ENCODE data around the gene ILDR1.

Gene ILDR1

DNA sequence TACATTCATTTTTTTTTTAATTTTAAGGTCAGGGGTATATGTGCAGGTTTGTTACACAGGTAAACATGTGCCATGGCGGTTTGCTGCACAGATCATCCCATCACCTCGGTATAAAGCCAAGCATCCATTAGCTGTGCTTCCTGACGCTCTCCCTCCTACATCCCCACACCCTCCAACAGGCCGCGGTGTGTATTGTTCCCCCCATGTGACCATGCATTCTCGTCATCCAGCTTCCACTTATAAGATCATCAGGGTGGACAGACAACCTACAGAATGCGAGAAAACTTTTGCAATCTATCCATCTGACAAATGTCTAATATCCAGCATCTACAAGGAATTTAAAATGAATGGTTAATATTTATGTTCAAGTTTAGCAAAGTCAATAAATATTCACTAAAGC lies 19.4 kb downstream of the ILDR1 start:
- TF ChIP-seq FOXP2 (optimal IDR thresholded peaks at IDR 0.05; ENCODE audit: borderline replicate concordance, extremely low read depth, extremely low read length, insufficient read depth) (no peak), TAF1 (IDR thresholded peaks at IDR 0.05; ENCODE audit: borderline replicate concordance, insufficient read depth, low read length) (no peak), SIN3A (IDR thresholded peaks at IDR 0.05; ENCODE audit: borderline replicate concordance, insufficient read depth, low read length) (no peak), POLR2AphosphoS5 (IDR thresholded peaks at IDR 0.05; ENCODE audit: low read depth, low read length) (no peak)
- TF ChIP-seq, protein P1, sequence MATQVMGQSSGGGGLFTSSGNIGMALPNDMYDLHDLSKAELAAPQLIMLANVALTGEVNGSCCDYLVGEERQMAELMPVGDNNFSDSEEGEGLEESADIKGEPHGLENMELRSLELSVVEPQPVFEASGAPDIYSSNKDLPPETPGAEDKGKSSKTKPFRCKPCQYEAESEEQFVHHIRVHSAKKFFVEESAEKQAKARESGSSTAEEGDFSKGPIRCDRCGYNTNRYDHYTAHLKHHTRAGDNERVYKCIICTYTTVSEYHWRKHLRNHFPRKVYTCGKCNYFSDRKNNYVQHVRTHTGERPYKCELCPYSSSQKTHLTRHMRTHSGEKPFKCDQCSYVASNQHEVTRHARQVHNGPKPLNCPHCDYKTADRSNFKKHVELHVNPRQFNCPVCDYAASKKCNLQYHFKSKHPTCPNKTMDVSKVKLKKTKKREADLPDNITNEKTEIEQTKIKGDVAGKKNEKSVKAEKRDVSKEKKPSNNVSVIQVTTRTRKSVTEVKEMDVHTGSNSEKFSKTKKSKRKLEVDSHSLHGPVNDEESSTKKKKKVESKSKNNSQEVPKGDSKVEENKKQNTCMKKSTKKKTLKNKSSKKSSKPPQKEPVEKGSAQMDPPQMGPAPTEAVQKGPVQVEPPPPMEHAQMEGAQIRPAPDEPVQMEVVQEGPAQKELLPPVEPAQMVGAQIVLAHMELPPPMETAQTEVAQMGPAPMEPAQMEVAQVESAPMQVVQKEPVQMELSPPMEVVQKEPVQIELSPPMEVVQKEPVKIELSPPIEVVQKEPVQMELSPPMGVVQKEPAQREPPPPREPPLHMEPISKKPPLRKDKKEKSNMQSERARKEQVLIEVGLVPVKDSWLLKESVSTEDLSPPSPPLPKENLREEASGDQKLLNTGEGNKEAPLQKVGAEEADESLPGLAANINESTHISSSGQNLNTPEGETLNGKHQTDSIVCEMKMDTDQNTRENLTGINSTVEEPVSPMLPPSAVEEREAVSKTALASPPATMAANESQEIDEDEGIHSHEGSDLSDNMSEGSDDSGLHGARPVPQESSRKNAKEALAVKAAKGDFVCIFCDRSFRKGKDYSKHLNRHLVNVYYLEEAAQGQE (IDR thresholded peaks at IDR 0.05; ENCODE audit: insufficient read depth in 1 of 2, low read depth in 2 of 2, low read length in 2 of 2): no peak

DNA sequence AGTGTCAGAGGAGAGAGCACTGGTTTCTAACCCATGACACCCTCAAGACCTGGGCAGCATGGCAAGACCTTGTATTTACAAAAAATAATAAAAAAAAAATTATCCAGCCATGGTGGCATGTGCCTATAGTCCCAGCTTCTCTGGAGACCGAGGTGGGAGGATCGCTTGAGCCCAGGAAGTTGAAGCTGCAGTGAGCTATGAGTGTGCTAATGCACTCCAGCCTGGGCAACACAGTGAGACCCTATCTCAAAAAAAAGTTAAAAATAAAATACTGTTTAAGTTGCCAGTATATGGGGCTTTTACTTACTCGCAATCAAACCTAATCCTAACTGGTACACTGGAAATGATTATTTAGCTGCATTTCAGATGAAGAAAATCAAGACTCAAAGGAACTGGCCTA lies 20.2 kb downstream of the ILDR1 start:
- TF ChIP-seq SIN3A (IDR thresholded peaks at IDR 0.05; ENCODE audit: borderline replicate concordance, insufficient read depth, low read length) (no peak), TAF1 (IDR thresholded peaks at IDR 0.05; ENCODE audit: borderline replicate concordance, insufficient read depth, low read length) (no peak), POLR2AphosphoS5 (IDR thresholded peaks at IDR 0.05; ENCODE audit: low read depth, low read length) (no peak), FOXP2 (optimal IDR thresholded peaks at IDR 0.05; ENCODE audit: borderline replicate concordance, extremely low read depth, extremely low read length, insufficient read depth) (no peak)
- TF ChIP-seq, protein P1 (IDR thresholded peaks at IDR 0.05; ENCODE audit: insufficient read depth in 1 of 2, low read depth in 2 of 2, low read length in 2 of 2): no peak

DNA sequence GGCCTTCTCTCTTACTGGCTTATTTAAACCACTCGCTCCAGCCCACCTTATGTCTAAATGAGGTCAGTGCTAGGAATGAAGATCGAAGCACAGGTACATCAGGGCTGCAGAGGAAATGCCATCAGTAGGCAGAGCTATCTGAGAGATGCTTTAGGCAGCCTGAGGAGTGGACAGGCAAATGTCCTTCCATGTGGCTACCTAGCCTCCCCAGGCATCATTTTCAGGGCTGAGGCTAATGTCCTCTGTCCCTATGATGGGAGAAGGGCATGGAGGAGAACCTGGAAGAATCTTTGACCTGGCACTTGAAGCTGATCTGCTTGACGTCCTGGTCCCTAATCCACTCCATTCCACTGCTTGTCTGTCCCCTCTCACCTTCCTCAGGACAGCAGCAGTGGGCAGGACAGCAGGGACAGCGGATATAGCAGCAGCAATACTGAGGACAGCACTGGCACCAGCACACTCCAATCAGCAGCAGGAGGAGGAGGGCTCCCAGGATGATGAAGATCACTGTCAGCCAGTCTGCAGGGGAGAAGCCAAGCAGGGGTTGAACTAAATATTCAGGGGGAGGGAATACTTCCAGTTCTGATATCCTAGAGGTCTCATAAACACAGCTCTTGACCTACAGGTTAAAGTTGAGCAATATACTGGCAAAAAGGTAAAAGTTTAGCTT lies 21.0 kb downstream of the ILDR1 start:
- TF ChIP-seq, protein P1 (IDR thresholded peaks at IDR 0.05; ENCODE audit: insufficient read depth in 1 of 2, low read depth in 2 of 2, low read length in 2 of 2): no peak
- TF ChIP-seq POLR2AphosphoS5 (IDR thresholded peaks at IDR 0.05; ENCODE audit: low read depth, low read length) (no peak), TAF1 (IDR thresholded peaks at IDR 0.05; ENCODE audit: borderline replicate concordance, insufficient read depth, low read length) (no peak), FOXP2 (optimal IDR thresholded peaks at IDR 0.05; ENCODE audit: borderline replicate concordance, extremely low read depth, extremely low read length, insufficient read depth) (no peak), SIN3A (IDR thresholded peaks at IDR 0.05; ENCODE audit: borderline replicate concordance, insufficient read depth, low read length) (no peak)

DNA sequence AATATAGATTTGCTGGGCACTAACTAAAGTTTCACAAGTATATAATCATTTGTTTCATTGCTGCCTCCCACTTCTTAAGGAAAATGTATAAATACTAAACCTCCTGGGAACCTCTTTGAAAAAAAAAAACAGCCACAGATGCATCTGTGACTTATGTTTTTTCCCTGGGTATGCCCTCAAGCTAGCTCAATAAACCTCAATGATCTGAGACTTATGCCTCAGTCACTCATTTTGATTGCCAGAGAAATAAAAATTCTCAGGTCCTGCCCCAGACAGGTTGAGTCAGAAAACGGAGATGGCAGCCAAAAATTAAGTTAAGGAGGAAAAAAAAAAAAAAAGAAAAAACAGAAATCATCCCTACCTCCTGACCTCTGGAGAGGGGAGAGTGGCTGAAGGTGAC lies 22.1 kb downstream of the ILDR1 start:
- TF ChIP-seq TAF1 (IDR thresholded peaks at IDR 0.05; ENCODE audit: borderline replicate concordance, insufficient read depth, low read length) (no peak), SIN3A (IDR thresholded peaks at IDR 0.05; ENCODE audit: borderline replicate concordance, insufficient read depth, low read length) (no peak), POLR2AphosphoS5 (IDR thresholded peaks at IDR 0.05; ENCODE audit: low read depth, low read length) (no peak), FOXP2 (optimal IDR thresholded peaks at IDR 0.05; ENCODE audit: borderline replicate concordance, extremely low read depth, extremely low read length, insufficient read depth) (no peak)
- TF ChIP-seq, protein P1 (IDR thresholded peaks at IDR 0.05; ENCODE audit: insufficient read depth in 1 of 2, low read depth in 2 of 2, low read length in 2 of 2): no peak

Measured in PFSK-1 (cell line).